Liver (tissue), 9 donors: ENCODE results near the gene GTPBP3. TPM values are rescaled to one million over a fixed set of nuclear protein-coding genes. Genes with fewer than 3 reads are reported as not detected.

ENCODE experiments used
- DNase-seq: peaks from one replicate; pipeline ENCODE4 v3.0.0-alpha.2; 2017; ENCODE audit warnings: low spot score
- H3K27ac ChIP-seq, 2 donors: one replicate each; pipeline ENCODE4 v1.7.0; 2013; ENCODE audit warnings: inconsistent platforms in 2 of 2, low read length in 2 of 2, control low read depth in 1 of 2, low read depth in 1 of 2, mild to moderate bottlenecking in 1 of 2
- H3K27me3 ChIP-seq, 4 donors: one replicate each; pipeline versions ENCODE4 v1.6.1 to v1.7.0; 2013; ENCODE audit warnings: low read length in 3 of 4, inconsistent platforms in 1 of 4, mild to moderate bottlenecking in 1 of 4, moderate library complexity in 1 of 4; ENCODE audit not compliant: control insufficient read depth in 4 of 4, insufficient read depth in 4 of 4
- H3K36me3 ChIP-seq, 4 donors: one replicate each; pipeline versions ENCODE4 v1.6.1 to v1.7.0; 2013; ENCODE audit warnings: low read length in 3 of 4, mild to moderate bottlenecking in 3 of 4, low read depth in 1 of 4, moderate library complexity in 1 of 4; ENCODE audit not compliant: control insufficient read depth in 4 of 4, insufficient read depth in 3 of 4
- H3K4me1 ChIP-seq, 4 donors: one replicate each; pipeline versions ENCODE4 v1.6.1 to v1.7.0; 2013; ENCODE audit warnings: low read length in 3 of 4, mild to moderate bottlenecking in 3 of 4, moderate library complexity in 1 of 4; ENCODE audit not compliant: control insufficient read depth in 4 of 4, insufficient read depth in 4 of 4
- H3K4me3 ChIP-seq, 3 donors: one replicate each; pipeline versions ENCODE4 v1.6.1 to v1.7.0; 2013; ENCODE audit warnings: low read length in 3 of 3, control low read depth in 1 of 3, low read depth in 1 of 3, mild to moderate bottlenecking in 1 of 3
- H3K9ac ChIP-seq, 2 donors: one replicate each; pipeline ENCODE4 v1.7.0; 2013; ENCODE audit warnings: low read length in 2 of 2, mild to moderate bottlenecking in 2 of 2, moderate library complexity in 2 of 2, control low read depth in 1 of 2, low read depth in 1 of 2
- H3K9me3 ChIP-seq, 4 donors: one replicate each; pipeline versions ENCODE4 v1.6.1 to v1.7.0; 2013; ENCODE audit warnings: low read length in 3 of 4; ENCODE audit not compliant: control insufficient read depth in 4 of 4
- EGR1 ChIP-seq, 2 donors: IDR thresholded peaks; 2 replicates each; pipeline ENCODE4 v1.6.1; 2016 to 2018; ENCODE audit warnings: antibody characterized with exemption in 2 of 2, low read depth in 2 of 2
- FOXA1 ChIP-seq: IDR thresholded peaks from 2 replicates; pipeline ENCODE4 v1.6.1; 2016; ENCODE audit warnings: antibody characterized with exemption
- FOXA2 ChIP-seq: IDR thresholded peaks from 2 replicates; pipeline ENCODE4 v1.6.1; 2016; ENCODE audit warnings: antibody characterized with exemption
- GABPA ChIP-seq, 2 donors: IDR thresholded peaks in 1 of 2; conservative IDR thresholded peaks in 1 of 2; 2 replicates each; pipeline ENCODE4 v1.6.1; 2016; ENCODE audit warnings: antibody characterized with exemption in 2 of 2, mild to moderate bottlenecking in 1 of 2, moderate library complexity in 1 of 2
- HNF4A ChIP-seq, 2 donors: conservative IDR thresholded peaks; 2 replicates each; pipeline ENCODE4 v1.6.1; 2016; ENCODE audit warnings: antibody characterized with exemption in 2 of 2, mild to moderate bottlenecking in 2 of 2
- HNF4G ChIP-seq: IDR thresholded peaks from 2 replicates; pipeline ENCODE4 v1.6.1; 2016; ENCODE audit warnings: antibody characterized with exemption
- JUND ChIP-seq, 2 donors: IDR thresholded peaks; 2 replicates each; pipeline ENCODE4 v1.6.1; 2016; ENCODE audit warnings: antibody characterized with exemption in 2 of 2
- NR2F2 ChIP-seq: IDR thresholded peaks from 2 replicates; pipeline ENCODE4 v1.6.1; 2016; ENCODE audit warnings: antibody characterized with exemption
- RAD21 ChIP-seq, 2 donors: IDR thresholded peaks; 2 replicates each; pipeline ENCODE4 v1.6.1; 2016; ENCODE audit warnings: antibody characterized with exemption in 2 of 2, mild to moderate bottlenecking in 2 of 2
- RXRA ChIP-seq, 2 donors: IDR thresholded peaks; 2 replicates each; pipeline ENCODE4 v1.6.1; 2017 to 2018; ENCODE audit warnings: antibody characterized with exemption in 2 of 2, mild to moderate bottlenecking in 1 of 2
- TAF1 ChIP-seq: conservative IDR thresholded peaks from 2 replicates; pipeline ENCODE4 v1.6.1; 2016; ENCODE audit warnings: antibody characterized with exemption, mild to moderate bottlenecking
- YY1 ChIP-seq: IDR thresholded peaks from 2 replicates; pipeline ENCODE4 v1.6.1; 2016; ENCODE audit warnings: antibody characterized with exemption, mild to moderate bottlenecking
- WGBS: extraction: QIAGEN DNeasy Blood & Tissue Kit; methylation state at CpG from one replicate; pipeline ENCODE4 v1.1.7; 2013; 5-methylcytosine and 5-hydroxymethylcytosine counted together
- polyA plus RNA-seq, 2 donors: library from polyadenylated mRNA; stranded (reverse) in 1 of 2; unstranded in 1 of 2; fragments of 200-250 nt in 1 of 2; fragments of >200 nt in 1 of 2; fragmentation: Nextera tagmentation in 1 of 2; extraction: Ambion mirVana in 1 of 2; gene quantifications; one replicate each; pipeline versions ENCODE4 v1.2.1 to v1.2.3, GENCODE V29; 2013 to 2015
- total RNA-seq, 2 donors: library from RNA; depleted of rRNA; stranded (reverse); fragments of >200 nt; gene quantifications; one replicate each; pipeline ENCODE4 v1.2.3, GENCODE V29; 2014
- TF ChIP-seq, protein P1 (sequence below): IDR thresholded peaks from 2 replicates; pipeline ENCODE4 v1.6.1; 2016; ENCODE audit warnings: antibody characterized with exemption
- TF ChIP-seq, protein P2 (sequence below): fragments of 150-350 bp; IDR thresholded peaks from 2 replicates; pipeline ENCODE4 v1.5.1; 2017; ENCODE audit warnings: improper control_type of control experiment, low read depth, low read length; ENCODE audit not compliant: missing input control
- TF ChIP-seq, protein P3 (sequence below): IDR thresholded peaks from 2 replicates; pipeline ENCODE4 v1.6.1; 2016; ENCODE audit warnings: antibody characterized with exemption
- donor health status: healthy.
- donor health status: healthy.
- donor health status: healthy.
- donor health status: healthy.
- donor health status: healthy.

Gene GTPBP3
- total and polyA plus RNA-seq, 4 donors: 4.9 to 15.5 (median 9.6) TPM

DNA sequence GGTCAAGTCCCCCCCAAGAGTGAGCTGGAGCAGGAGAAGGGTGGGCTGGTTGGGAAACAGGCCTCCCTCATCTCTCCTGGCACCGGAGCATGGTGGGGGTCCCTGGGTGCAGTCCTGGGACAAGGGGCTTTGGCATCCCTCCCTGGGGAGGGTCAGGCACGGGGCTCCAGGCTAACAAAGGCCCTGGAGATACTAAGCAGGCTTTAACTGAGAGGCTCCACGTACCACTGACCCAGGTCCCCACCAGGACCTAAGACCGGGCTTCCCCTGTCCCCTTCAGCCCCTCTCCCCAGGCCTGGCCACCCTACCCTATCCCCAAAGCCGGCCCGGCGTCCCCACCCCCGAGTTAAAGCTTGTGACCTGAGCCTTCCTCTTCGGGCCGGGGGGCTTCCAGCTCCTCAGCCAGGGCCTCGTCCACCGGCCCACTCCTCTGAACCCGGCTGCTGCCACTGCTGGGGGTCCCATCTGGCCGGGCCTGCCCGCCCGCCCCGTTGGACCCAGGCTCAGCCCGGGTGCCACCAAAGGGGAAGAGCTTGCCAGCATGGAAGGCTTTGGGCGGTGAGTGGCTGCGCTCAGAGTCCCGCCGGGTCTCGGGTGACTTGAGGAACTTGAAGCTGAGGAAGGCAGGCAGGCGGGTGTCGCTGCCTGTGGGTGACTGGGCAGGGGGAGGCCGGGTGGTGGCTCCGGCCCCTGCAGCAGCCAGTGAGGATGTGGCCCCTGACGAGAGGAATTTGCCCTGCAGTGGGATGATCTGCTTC is 12.8 kb upstream of the GTPBP3 start:
- TF ChIP-seq, protein P1, sequence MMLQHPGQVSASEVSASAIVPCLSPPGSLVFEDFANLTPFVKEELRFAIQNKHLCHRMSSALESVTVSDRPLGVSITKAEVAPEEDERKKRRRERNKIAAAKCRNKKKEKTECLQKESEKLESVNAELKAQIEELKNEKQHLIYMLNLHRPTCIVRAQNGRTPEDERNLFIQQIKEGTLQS: no peak
- TF ChIP-seq RXRA (IDR thresholded peaks at IDR 0.05) (no peak), GABPA (IDR thresholded peaks at IDR 0.05 in 1 of 2, conservative IDR thresholded peaks at IDR 0.05 in 1 of 2) (no peak), RAD21 (IDR thresholded peaks at IDR 0.05) (no peak), EGR1 (IDR thresholded peaks at IDR 0.05; ENCODE audit: low read depth in 2 of 2) (no peak)
- TF ChIP-seq, protein P2, sequence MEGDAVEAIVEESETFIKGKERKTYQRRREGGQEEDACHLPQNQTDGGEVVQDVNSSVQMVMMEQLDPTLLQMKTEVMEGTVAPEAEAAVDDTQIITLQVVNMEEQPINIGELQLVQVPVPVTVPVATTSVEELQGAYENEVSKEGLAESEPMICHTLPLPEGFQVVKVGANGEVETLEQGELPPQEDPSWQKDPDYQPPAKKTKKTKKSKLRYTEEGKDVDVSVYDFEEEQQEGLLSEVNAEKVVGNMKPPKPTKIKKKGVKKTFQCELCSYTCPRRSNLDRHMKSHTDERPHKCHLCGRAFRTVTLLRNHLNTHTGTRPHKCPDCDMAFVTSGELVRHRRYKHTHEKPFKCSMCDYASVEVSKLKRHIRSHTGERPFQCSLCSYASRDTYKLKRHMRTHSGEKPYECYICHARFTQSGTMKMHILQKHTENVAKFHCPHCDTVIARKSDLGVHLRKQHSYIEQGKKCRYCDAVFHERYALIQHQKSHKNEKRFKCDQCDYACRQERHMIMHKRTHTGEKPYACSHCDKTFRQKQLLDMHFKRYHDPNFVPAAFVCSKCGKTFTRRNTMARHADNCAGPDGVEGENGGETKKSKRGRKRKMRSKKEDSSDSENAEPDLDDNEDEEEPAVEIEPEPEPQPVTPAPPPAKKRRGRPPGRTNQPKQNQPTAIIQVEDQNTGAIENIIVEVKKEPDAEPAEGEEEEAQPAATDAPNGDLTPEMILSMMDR: no peak
- TF ChIP-seq, protein P3, sequence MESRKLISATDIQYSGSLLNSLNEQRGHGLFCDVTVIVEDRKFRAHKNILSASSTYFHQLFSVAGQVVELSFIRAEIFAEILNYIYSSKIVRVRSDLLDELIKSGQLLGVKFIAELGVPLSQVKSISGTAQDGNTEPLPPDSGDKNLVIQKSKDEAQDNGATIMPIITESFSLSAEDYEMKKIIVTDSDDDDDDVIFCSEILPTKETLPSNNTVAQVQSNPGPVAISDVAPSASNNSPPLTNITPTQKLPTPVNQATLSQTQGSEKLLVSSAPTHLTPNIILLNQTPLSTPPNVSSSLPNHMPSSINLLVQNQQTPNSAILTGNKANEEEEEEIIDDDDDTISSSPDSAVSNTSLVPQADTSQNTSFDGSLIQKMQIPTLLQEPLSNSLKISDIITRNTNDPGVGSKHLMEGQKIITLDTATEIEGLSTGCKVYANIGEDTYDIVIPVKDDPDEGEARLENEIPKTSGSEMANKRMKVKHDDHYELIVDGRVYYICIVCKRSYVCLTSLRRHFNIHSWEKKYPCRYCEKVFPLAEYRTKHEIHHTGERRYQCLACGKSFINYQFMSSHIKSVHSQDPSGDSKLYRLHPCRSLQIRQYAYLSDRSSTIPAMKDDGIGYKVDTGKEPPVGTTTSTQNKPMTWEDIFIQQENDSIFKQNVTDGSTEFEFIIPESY: no peak
- H3K27me3 ChIP-seq: no peaks in the 10 kb centered on the region
- H3K27ac ChIP-seq: peak overlapping the region in 1 of 2 donors; percentile 31
- no peak overlapping the region for H3K4me3 ChIP-seq
- no peak for DNase-seq
- no peak overlapping the region for H3K9ac ChIP-seq
- H3K9me3 ChIP-seq: no peaks in the 10 kb centered on the region
- H3K4me1 ChIP-seq: peaks cover 12 to 23% (median 14%) of the 10 kb centered on the region in 4 donors
- peaks cover 7 to 22% (median 10%) of the 10 kb centered on the region in 4 donors for H3K36me3 ChIP-seq
- WGBS: 95% methylated on average over 28 of the region's 28 CpGs

DNA sequence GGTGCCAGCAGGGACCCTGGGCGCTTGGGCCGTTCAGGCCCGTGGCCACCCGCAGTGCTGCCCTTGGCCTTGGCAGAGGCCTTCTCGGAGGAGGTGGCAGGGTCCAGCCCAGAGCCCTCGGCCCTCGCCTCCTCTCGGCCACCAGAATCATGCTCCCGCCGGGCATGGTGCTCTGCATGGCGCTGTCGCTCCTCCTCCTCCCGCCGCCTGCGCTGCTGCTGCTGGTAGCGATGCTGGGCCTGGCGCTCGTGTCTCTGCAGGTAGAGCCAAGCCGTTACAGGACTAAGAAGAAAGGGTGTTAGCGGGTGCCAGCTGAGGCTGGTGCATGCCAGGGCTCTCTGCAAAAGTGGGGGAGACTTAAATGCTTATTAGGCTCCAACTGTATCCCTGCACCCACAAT is 12.2 kb upstream of the GTPBP3 start:
- TF ChIP-seq HNF4G (no peak), YY1 (no peak)
- H3K27me3 ChIP-seq: no peaks in the 10 kb centered on the region
- peaks cover 7 to 16% (median 7%) of the 10 kb centered on the region in 4 donors for H3K36me3 ChIP-seq
- DNase-seq: no peak
- WGBS: 97% methylated on average over 20 of the region's 20 CpGs
- no peak overlapping the region for H3K9ac ChIP-seq
- H3K27ac ChIP-seq: peak overlapping the region in 1 of 2 donors; percentile 31
- no peak overlapping the region for H3K4me3 ChIP-seq
- H3K9me3 ChIP-seq: no peaks in the 10 kb centered on the region
- H3K4me1 ChIP-seq: peaks cover 12 to 23% (median 14%) of the 10 kb centered on the region in 4 donors

DNA sequence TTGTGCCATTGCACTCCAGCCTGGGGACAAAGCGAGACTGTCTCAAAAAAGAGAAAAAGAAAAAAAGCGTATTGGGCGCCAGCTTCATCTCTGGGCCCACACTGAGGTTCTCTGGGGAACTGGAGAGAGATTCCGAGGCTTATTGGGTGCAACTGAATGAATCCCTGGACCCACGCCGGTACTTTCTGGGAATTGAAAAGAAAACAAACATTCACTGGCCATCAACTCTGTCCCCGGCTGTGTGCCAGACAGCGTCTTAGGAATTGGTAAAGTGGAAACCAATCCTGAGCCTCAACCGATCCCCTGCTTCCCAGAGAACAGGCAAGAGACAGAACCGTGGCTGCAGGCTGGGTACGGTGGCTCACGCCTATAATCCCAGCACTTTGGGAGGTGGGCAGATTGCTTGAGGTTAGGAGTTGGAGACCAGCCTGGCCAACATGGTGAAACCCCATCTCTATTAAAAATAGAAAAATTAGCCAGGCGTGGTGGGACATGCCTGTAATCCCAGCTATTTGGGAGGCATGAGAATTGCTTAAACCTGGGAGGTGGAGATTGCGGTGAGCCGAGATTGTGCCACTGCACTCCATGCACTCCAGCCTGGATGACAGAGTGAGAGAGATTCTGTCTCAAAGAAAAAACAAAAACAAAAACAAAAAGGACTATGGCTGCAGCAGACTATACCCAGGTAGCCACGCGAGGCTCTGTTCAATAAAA is 11.3 kb upstream of the GTPBP3 start:
- no peak overlapping the region for H3K27ac ChIP-seq
- no peak for DNase-seq
- no peak overlapping the region for H3K4me3 ChIP-seq
- whole genome bisulfite sequencing: 55% methylated on average over 17 of the region's 17 CpGs
- no peaks in the 10 kb centered on the region for H3K9me3 ChIP-seq
- H3K27me3 ChIP-seq: no peaks in the 10 kb centered on the region
- H3K36me3 ChIP-seq: peaks cover 0 to 7% (median 0%) of the 10 kb centered on the region in 4 donors
- H3K4me1 ChIP-seq: peaks cover 12 to 23% (median 14%) of the 10 kb centered on the region in 4 donors
- no peak overlapping the region for H3K9ac ChIP-seq
- TF ChIP-seq YY1 (no peak), NR2F2 (no peak), FOXA2 (no peak), FOXA1 (no peak), EGR1 (IDR thresholded peaks at IDR 0.05; ENCODE audit: low read depth in 2 of 2) (no peak), JUND (IDR thresholded peaks at IDR 0.05) (no peak), TAF1 (no peak), HNF4A (conservative IDR thresholded peaks at IDR 0.05) (peak; percentile 41 to 45)
- TF ChIP-seq, protein P3: no peak
- TF ChIP-seq, protein P2: no peak
